Loucy (cell line): ENCODE data around the gene PPP1R1C.

Experiments
- H2AFZ ChIP-seq: fragments of 200-600 bp; sonication (generic); 2 replicates; pipeline ENCODE4 v1.6.0; 2016; ENCODE audit warnings: antibody characterized with exemption, mild to moderate bottlenecking, low read length, moderate library complexity
- H3F3A ChIP-seq: fragments of 200-600 bp; 2 replicates; pipeline ENCODE4 v1.6.0; 2016; ENCODE audit warnings: antibody characterized with exemption, low read depth, mild to moderate bottlenecking
- H3K27me3 ChIP-seq: fragments of 200-600 bp; sonication (generic); 2 replicates; pipeline ENCODE4 v1.6.1; 2014; ENCODE audit warnings: low read length, mild to moderate bottlenecking; ENCODE audit not compliant: insufficient read depth, poor library complexity, severe bottlenecking
- H3K36me3 ChIP-seq: fragments of 200-600 bp; sonication (generic); 2 replicates; pipeline ENCODE4 v1.6.1; 2016; ENCODE audit warnings: low read length; ENCODE audit not compliant: insufficient read depth
- H3K4me1 ChIP-seq: fragments of 200-600 bp; sonication (generic); 2 replicates; pipeline ENCODE4 v1.5.1; 2014; ENCODE audit warnings: low read length, mild to moderate bottlenecking; ENCODE audit not compliant: insufficient read depth, poor library complexity, severe bottlenecking
- H3K4me2 ChIP-seq: fragments of 200-600 bp; sonication (generic); 2 replicates; pipeline ENCODE4 v1.6.0; 2014; ENCODE audit warnings: antibody characterized with exemption, low read length, low read depth, mild to moderate bottlenecking; ENCODE audit not compliant: poor library complexity, severe bottlenecking
- H3K4me3 ChIP-seq: fragments of 200-600 bp; sonication (generic); 2 replicates; pipeline ENCODE4 v1.5.1; 2014; ENCODE audit warnings: low read length, mild to moderate bottlenecking, mixed read lengths; ENCODE audit not compliant: poor library complexity, severe bottlenecking
- H3K79me2 ChIP-seq: fragments of 200-600 bp; sonication (generic); 2 replicates; pipeline ENCODE4 v1.6.1; 2014; ENCODE audit warnings: low read length; ENCODE audit not compliant: insufficient read depth
- H3K9ac ChIP-seq: fragments of 200-600 bp; sonication (generic); 2 replicates; pipeline ENCODE4 v1.6.0; 2014; ENCODE audit warnings: mild to moderate bottlenecking, low read depth, low read length, moderate library complexity; ENCODE audit not compliant: poor library complexity, severe bottlenecking
- H3K9me2 ChIP-seq: fragments of 200-600 bp; sonication (generic); replicated peaks from 2 replicates; pipeline ENCODE4 v1.6.1; 2016; ENCODE audit warnings: low read depth, low read length, mixed read lengths
- H3K9me3 ChIP-seq: fragments of 200-600 bp; sonication (generic); 2 replicates; pipeline ENCODE4 v1.6.1; 2014; ENCODE audit warnings: mild to moderate bottlenecking, antibody characterized with exemption, low read length, low read depth; ENCODE audit not compliant: insufficient read depth
- H4K20me1 ChIP-seq: fragments of 200-600 bp; sonication (generic); 2 replicates; pipeline ENCODE4 v1.6.0; 2014; ENCODE audit warnings: antibody characterized with exemption, low read length, mild to moderate bottlenecking; ENCODE audit not compliant: insufficient read depth, poor library complexity, severe bottlenecking
- CTCF ChIP-seq: fragments of 200-600 bp; sonication (generic); conservative IDR thresholded peaks from 2 replicates; pipeline ENCODE4 v1.5.1; 2014; ENCODE audit warnings: mild to moderate bottlenecking, antibody characterized with exemption, low read length
- EZH2phosphoT487 ChIP-seq: fragments of 200-600 bp; IDR thresholded peaks from 2 replicates; pipeline ENCODE4 v1.6.1; 2018; ENCODE audit warnings: antibody characterized with exemption, mild to moderate bottlenecking, moderate library complexity, borderline replicate concordance

PPP1R1C gene

GRCh38 chr2:182043021-182043420 is 57.4 kb downstream of the PPP1R1C start:
- H3K4me3 ChIP-seq: no peak overlapping the region
- no peaks in the 10 kb centered on the region for H3K9me3 ChIP-seq
- TF ChIP-seq CTCF: no peak
- no peak for TF ChIP-seq EZH2phosphoT487
- no peaks in the 10 kb centered on the region for H3K27me3 ChIP-seq
- H3K4me2 ChIP-seq: no peak overlapping the region
- no peaks in the 10 kb centered on the region for H3K9me2 ChIP-seq
- no peaks in the 10 kb centered on the region for H3K79me2 ChIP-seq
- H2AFZ ChIP-seq: no peak overlapping the region
- H3F3A ChIP-seq: no peaks in the 10 kb centered on the region
- no peaks in the 10 kb centered on the region for H3K4me1 ChIP-seq
- H3K9ac ChIP-seq: no peak overlapping the region
- H3K36me3 ChIP-seq: no peaks in the 10 kb centered on the region
- no peaks in the 10 kb centered on the region for H4K20me1 ChIP-seq

- Histone ChIP-seq H4K20me1 (no peaks in the 10 kb centered on the region), H3K79me2 (no peaks in the 10 kb centered on the region), H3K4me3 (no peak overlapping the region), H3F3A (no peaks in the 10 kb centered on the region), H3K4me1 (no peaks in the 10 kb centered on the region), H3K9me2 (no peaks in the 10 kb centered on the region), H2AFZ (no peak overlapping the region), H3K9ac (no peak overlapping the region), H3K36me3 (no peaks in the 10 kb centered on the region), H3K27me3 (no peaks in the 10 kb centered on the region), H3K9me3 (no peaks in the 10 kb centered on the region), H3K4me2 (no peak overlapping the region)
- no peak for TF ChIP-seq EZH2phosphoT487
- no peak for TF ChIP-seq CTCF
Observed at GRCh38 chr2:182043861-182044260, 58.2 kb downstream of the PPP1R1C start.

GRCh38 chr2:182047544-182047943 is 61.9 kb downstream of the PPP1R1C start:
- no peaks in the 10 kb centered on the region for H4K20me1 ChIP-seq
- no peak overlapping the region for H2AFZ ChIP-seq
- TF ChIP-seq CTCF (no peak), EZH2phosphoT487 (no peak)
- H3F3A ChIP-seq: no peaks in the 10 kb centered on the region
- no peaks in the 10 kb centered on the region for H3K4me1 ChIP-seq
- H3K9ac ChIP-seq: no peak overlapping the region
- H3K9me2 ChIP-seq: no peaks in the 10 kb centered on the region
- H3K9me3 ChIP-seq: no peaks in the 10 kb centered on the region
- no peaks in the 10 kb centered on the region for H3K27me3 ChIP-seq
- no peak overlapping the region for H3K4me3 ChIP-seq
- H3K79me2 ChIP-seq: no peaks in the 10 kb centered on the region
- H3K36me3 ChIP-seq: no peaks in the 10 kb centered on the region
- H3K4me2 ChIP-seq: no peak overlapping the region
